Panc1 (cell line): ENCODE results near the gene CREB5. TPM values are rescaled to one million over a fixed set of nuclear protein-coding genes. Genes with fewer than 3 reads are reported as not detected.

Experiments
- ATAC-seq: fragments of 200-7000 bp; cut with Tn5 transposase; 2 replicates; pipeline ENCODE4 v1.9.1; 2020; ENCODE audit warnings: mild to moderate bottlenecking, moderate library complexity
- BruUV-seq: library from RNA; stranded (reverse); fragments of 400-500 nt; replicated peaks from 2 replicates; lab custom pipeline; 2021; lab: Mats Ljungman, UMichigan
- CTCF ChIA-PET: fragments of 300-600 bp; sonication (Branson Sonifier 250); formaldehyde crosslinking; loops from one replicate; lab custom pipeline; 2022; ENCODE audit warnings: antibody characterized with exemption; lab: Charles Lee
- POLR2A ChIA-PET: fragments of 300-600 bp; sonication (Branson Sonifier 250); formaldehyde crosslinking; loops from one replicate; lab custom pipeline; 2022; ENCODE audit warnings: antibody characterized with exemption; lab: Charles Lee
- DNase-seq: peaks from one replicate; pipeline ENCODE4 v3.0.0-alpha.2; 2010; ENCODE audit warnings: low read depth, low spot score
- H3K27ac ChIP-seq: 2 replicates; pipeline ENCODE4 v1.5.1; 2011; ENCODE audit warnings: mild to moderate bottlenecking, low read length, inconsistent platforms
- H3K27me3 ChIP-seq: fragments of 200-500 bp; sonication (Bioruptor generic); 2 replicates; pipeline ENCODE4 v1.6.0; 2014; ENCODE audit warnings: low read length, inconsistent platforms; ENCODE audit not compliant: control insufficient read depth, insufficient read depth
- H3K36me3 ChIP-seq: fragments of 200-500 bp; sonication (Bioruptor generic); 2 replicates; pipeline ENCODE4 v1.5.1; 2014; ENCODE audit warnings: inconsistent platforms, mild to moderate bottlenecking, low read length, moderate library complexity; ENCODE audit not compliant: control insufficient read depth, insufficient read depth
- H3K4me1 ChIP-seq: 2 replicates; pipeline ENCODE4 v1.5.1; 2011; ENCODE audit warnings: inconsistent platforms, mild to moderate bottlenecking, low read length, moderate library complexity; ENCODE audit not compliant: control insufficient read depth, insufficient read depth
- H3K4me3 ChIP-seq, 2 experiments: 2 replicates each; pipeline ENCODE4 v1.5.1; 2011 to 2012; ENCODE audit warnings: low read depth in 2 of 2, low read length in 2 of 2, mild to moderate bottlenecking in 2 of 2, inconsistent platforms in 1 of 2, moderate library complexity in 1 of 2
- H3K9me3 ChIP-seq: fragments of 200-500 bp; sonication (Bioruptor generic); 2 replicates; pipeline ENCODE4 v1.5.1; 2014; ENCODE audit warnings: low read depth, mild to moderate bottlenecking, inconsistent platforms, low read length, moderate library complexity; ENCODE audit not compliant: control insufficient read depth, insufficient read depth
- POLR2AphosphoS5 ChIP-seq: IDR thresholded peaks from 2 replicates; pipeline ENCODE4 v1.6.1; 2012; ENCODE audit warnings: mild to moderate bottlenecking, low read depth, low read length, moderate library complexity
- REST ChIP-seq, 2 experiments: IDR thresholded peaks; 2 replicates each; pipeline ENCODE4 v1.6.1; 2011 to 2012; ENCODE audit warnings: low read depth in 2 of 2, control low read depth in 1 of 2, low read length in 1 of 2, mild to moderate bottlenecking in 1 of 2, moderate library complexity in 1 of 2; ENCODE audit not compliant: insufficient read depth in 1 of 2
- SIN3A ChIP-seq: IDR thresholded peaks from 2 replicates; pipeline ENCODE4 v1.6.1; 2012; ENCODE audit warnings: low read depth, mild to moderate bottlenecking, low read length, moderate library complexity, borderline replicate concordance; ENCODE audit not compliant: insufficient read depth
- TCF7L2 ChIP-seq: IDR thresholded peaks from 2 replicates; pipeline ENCODE4 v1.6.1; 2011; ENCODE audit warnings: mild to moderate bottlenecking, low read depth, low read length, inconsistent platforms
- in situ Hi-C: cut with HindIII; loops from 2 replicates; pipeline ENCODE4 v1.10.0; 2016; ENCODE audit warnings: low sequenced_read_pairs, low pct_unique_long_range_greater_than_20kb
- intact Hi-C: fragments of 100-400 bp; cut with micrococcal nuclease; formaldehyde crosslinking; loops from one replicate; pipeline ENCODE4 v1.10.0; 2022; ENCODE audit not compliant: unreplicated experiment
- total RNA-seq: library from RNA; stranded (reverse); gene quantifications from one replicate; pipeline ENCODE4 v1.2.1, GENCODE V29; 2021; ENCODE audit not compliant: unreplicated experiment
- TF ChIP-seq, protein P1 (sequence below): fragments of 450-650 bp; IDR thresholded peaks from 2 replicates; pipeline ENCODE4 v1.5.1; 2017; ENCODE audit warnings: mild to moderate bottlenecking

Gene CREB5
- total RNA-seq, 1 experiment from 2014 or later: 3.1 TPM

- no TSS peak for BruUV-seq
- ATAC-seq: no peak
- DNase-seq: no peak
- Histone ChIP-seq H3K9me3 (no peaks in the 10 kb centered on the region), H3K27ac (no peak overlapping the region), H3K4me1 (no peaks in the 10 kb centered on the region), H3K27me3 (peaks cover 15% of the 10 kb centered on the region), H3K4me3 (no peak overlapping the region), H3K36me3 (no peaks in the 10 kb centered on the region)
- intact Hi-C loops (no loop called here), in situ Hi-C loops (no loop called here)
- TF ChIP-seq REST (IDR thresholded peaks at IDR 0.05; ENCODE audit: insufficient read depth in 1 of 2, low read depth in 2 of 2, low read length in 1 of 2) (no peak), SIN3A (no peak), TCF7L2 (no peak), POLR2AphosphoS5 (no peak)
- TF ChIP-seq, protein P1, sequence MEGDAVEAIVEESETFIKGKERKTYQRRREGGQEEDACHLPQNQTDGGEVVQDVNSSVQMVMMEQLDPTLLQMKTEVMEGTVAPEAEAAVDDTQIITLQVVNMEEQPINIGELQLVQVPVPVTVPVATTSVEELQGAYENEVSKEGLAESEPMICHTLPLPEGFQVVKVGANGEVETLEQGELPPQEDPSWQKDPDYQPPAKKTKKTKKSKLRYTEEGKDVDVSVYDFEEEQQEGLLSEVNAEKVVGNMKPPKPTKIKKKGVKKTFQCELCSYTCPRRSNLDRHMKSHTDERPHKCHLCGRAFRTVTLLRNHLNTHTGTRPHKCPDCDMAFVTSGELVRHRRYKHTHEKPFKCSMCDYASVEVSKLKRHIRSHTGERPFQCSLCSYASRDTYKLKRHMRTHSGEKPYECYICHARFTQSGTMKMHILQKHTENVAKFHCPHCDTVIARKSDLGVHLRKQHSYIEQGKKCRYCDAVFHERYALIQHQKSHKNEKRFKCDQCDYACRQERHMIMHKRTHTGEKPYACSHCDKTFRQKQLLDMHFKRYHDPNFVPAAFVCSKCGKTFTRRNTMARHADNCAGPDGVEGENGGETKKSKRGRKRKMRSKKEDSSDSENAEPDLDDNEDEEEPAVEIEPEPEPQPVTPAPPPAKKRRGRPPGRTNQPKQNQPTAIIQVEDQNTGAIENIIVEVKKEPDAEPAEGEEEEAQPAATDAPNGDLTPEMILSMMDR: no peak
- CTCF ChIA-PET: no interaction called here
- POLR2A ChIA-PET: no interaction called here
Measured at GRCh38 chr7:28579571-28579970, 167.3 kb downstream of the CREB5 start.

- no peaks in the 10 kb centered on the region for H3K4me1 ChIP-seq
- in situ Hi-C loops: no loop called here
- DNase-seq (no peak), ATAC-seq (no peak)
- no peak overlapping the region for H3K27ac ChIP-seq
- H3K36me3 ChIP-seq: no peaks in the 10 kb centered on the region
- ChIA-PET CTCF (no interaction called here), POLR2A (interaction anchor here (0.7 kb wide), 1 partner anchor 1971 kb away, joined by 4 read pairs; no protein-coding TSS in a partner anchor)
- intact Hi-C loops: no loop called here
- no TSS peak for BruUV-seq
- TF ChIP-seq TCF7L2: no peak
- no peak for TF ChIP-seq REST (IDR thresholded peaks at IDR 0.05; ENCODE audit: insufficient read depth in 1 of 2, low read depth in 2 of 2, low read length in 1 of 2)
- no peaks in the 10 kb centered on the region for H3K9me3 ChIP-seq
- no peak overlapping the region for H3K4me3 ChIP-seq
- peaks cover 8% of the 10 kb centered on the region for H3K27me3 ChIP-seq
Measured at GRCh38 chr7:28580665-28581064, 168.3 kb downstream of the CREB5 start.
